Kidney epithelial cell (primary cell): ENCODE measurements around the gene UNC13B. TPM values are rescaled to one million over a fixed set of nuclear protein-coding genes. Genes with fewer than 3 reads are reported as not detected.
"Not testable (repeated sequence)": the region's sequence is repeated elsewhere in the genome, so short reads cannot be mapped to it uniquely, and the experiment has no call there.

Experiments
- DNase-seq: peaks from one replicate; pipeline ENCODE4 v3.0.0-alpha.2; 2010; ENCODE audit warnings: low read depth
- H3K27me3 ChIP-seq: 2 replicates; pipeline ENCODE4 v1.6.0; 2011; ENCODE audit warnings: low read length; ENCODE audit not compliant: control insufficient read depth, insufficient read depth
- H3K36me3 ChIP-seq: 2 replicates; pipeline ENCODE4 v1.5.1; 2011; ENCODE audit warnings: low read length; ENCODE audit not compliant: control insufficient read depth, insufficient read depth
- H3K4me3 ChIP-seq: 2 replicates; pipeline ENCODE4 v1.5.1; 2011; ENCODE audit warnings: low read depth, mild to moderate bottlenecking, control low read depth, low read length
- total RNA-seq: library from RNA; depleted of rRNA; stranded (reverse); fragments of >200 nt; gene quantifications from 2 replicates; pipeline ENCODE4 v1.2.3, GENCODE V29; 2015
- TF ChIP-seq, protein P1 (sequence below): IDR thresholded peaks from 2 replicates; pipeline ENCODE4 v1.5.1; 2011; ENCODE audit warnings: mild to moderate bottlenecking, moderate library complexity, low read length, control low read depth, inconsistent platforms; ENCODE audit not compliant: insufficient read depth, poor library complexity, severe bottlenecking

UNC13B gene
- total RNA-seq, 1 donor from 2014 or later, result 30.0 TPM

DNA sequence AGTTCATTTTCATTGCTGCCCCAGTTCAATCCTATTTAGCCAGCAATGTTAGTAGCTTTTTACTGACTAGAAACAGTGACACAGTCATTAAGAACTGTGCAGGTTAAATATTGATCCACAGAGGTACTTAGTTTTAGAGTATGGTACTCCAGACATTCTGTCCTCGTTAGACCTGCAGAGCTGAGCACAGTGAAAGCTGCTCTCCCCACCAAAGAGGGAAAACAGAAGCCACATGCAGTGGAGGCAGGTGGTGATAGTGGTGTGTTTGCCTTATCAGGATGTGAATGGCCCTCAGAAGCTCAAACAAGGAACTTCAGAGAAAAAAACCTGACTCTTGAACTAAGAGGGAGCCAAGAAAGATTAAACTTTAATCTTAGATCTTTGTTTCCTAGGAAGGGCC is 75.5 kb downstream of the UNC13B start:
- TF ChIP-seq, protein P1, sequence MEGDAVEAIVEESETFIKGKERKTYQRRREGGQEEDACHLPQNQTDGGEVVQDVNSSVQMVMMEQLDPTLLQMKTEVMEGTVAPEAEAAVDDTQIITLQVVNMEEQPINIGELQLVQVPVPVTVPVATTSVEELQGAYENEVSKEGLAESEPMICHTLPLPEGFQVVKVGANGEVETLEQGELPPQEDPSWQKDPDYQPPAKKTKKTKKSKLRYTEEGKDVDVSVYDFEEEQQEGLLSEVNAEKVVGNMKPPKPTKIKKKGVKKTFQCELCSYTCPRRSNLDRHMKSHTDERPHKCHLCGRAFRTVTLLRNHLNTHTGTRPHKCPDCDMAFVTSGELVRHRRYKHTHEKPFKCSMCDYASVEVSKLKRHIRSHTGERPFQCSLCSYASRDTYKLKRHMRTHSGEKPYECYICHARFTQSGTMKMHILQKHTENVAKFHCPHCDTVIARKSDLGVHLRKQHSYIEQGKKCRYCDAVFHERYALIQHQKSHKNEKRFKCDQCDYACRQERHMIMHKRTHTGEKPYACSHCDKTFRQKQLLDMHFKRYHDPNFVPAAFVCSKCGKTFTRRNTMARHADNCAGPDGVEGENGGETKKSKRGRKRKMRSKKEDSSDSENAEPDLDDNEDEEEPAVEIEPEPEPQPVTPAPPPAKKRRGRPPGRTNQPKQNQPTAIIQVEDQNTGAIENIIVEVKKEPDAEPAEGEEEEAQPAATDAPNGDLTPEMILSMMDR, result no peak
- no peak overlapping the region for H3K4me3 ChIP-seq
- DNase-seq, result no peak
- no peaks in the 10 kb centered on the region for H3K27me3 ChIP-seq
- no peaks in the 10 kb centered on the region for H3K36me3 ChIP-seq

DNA sequence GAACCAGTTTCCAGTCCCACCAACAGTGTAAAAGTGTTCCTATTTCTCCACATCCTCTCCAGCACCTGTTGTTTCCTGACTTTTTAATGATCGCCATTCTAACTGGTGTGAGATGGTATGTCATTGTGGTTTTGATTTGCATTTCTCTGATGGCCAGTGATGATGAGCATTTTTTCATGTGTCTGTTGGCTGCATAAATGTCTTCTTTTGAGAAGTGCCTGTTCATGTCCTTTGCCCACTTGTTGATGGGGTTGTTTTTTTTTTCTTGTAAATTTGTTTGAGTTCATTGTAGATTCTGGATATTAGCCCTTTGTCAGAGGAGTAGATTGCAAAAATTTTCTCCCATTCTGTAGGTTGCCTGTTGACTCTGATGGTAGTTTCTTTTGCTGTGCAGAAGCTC is 84.1 kb downstream of the UNC13B start:
- not testable (repeated sequence) for H3K27me3 ChIP-seq, H3K4me3 ChIP-seq, H3K36me3 ChIP-seq, DNase-seq

DNA sequence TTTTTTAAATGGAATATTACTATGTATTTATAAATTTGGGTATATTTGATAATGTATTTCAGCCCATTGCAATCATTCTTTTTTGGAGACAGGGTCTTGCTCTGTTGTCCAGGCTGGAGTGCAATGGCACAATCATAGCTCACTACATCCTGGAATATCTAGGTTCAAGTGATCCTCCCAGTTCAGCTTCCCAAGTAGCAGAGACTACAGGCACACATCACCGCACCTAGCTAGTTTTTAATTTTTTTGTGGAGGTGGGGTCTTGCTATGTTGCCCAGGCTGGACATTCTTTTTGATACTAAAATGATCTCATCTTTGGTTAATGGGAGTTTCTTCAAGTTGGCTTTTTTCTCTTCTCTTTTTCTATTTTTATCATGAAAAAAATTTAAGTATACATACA is 91.3 kb downstream of the UNC13B start:
- H3K27me3 ChIP-seq, result no peaks in the 10 kb centered on the region
- no peaks in the 10 kb centered on the region for H3K36me3 ChIP-seq
- no peak overlapping the region for H3K4me3 ChIP-seq
- TF ChIP-seq, protein P1, result no peak
- DNase-seq, result no peak

DNA sequence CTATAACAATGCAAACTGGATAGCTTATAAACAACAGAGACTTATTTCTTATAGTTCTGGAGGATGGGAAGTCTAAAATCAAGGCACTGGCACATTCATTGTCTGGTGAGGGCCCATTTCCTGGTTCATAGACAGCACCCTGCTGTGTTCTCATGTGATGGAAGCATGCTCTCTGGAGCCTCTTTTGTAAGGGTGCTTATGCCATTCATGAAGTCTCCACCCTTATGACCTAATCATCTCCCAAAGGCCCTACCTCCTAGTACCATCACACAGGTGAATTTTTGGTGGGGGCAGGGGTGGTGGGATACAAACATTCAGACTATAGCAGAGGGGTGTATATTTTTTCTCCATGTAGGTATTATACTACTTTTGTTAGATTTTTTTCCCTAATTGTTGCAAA is 92.4 kb downstream of the UNC13B start:
- Histone ChIP-seq H3K27me3 (no peaks in the 10 kb centered on the region), H3K36me3 (no peaks in the 10 kb centered on the region), H3K4me3 (no peak overlapping the region)
- TF ChIP-seq, protein P1, result no peak
- DNase-seq, result no peak

DNA sequence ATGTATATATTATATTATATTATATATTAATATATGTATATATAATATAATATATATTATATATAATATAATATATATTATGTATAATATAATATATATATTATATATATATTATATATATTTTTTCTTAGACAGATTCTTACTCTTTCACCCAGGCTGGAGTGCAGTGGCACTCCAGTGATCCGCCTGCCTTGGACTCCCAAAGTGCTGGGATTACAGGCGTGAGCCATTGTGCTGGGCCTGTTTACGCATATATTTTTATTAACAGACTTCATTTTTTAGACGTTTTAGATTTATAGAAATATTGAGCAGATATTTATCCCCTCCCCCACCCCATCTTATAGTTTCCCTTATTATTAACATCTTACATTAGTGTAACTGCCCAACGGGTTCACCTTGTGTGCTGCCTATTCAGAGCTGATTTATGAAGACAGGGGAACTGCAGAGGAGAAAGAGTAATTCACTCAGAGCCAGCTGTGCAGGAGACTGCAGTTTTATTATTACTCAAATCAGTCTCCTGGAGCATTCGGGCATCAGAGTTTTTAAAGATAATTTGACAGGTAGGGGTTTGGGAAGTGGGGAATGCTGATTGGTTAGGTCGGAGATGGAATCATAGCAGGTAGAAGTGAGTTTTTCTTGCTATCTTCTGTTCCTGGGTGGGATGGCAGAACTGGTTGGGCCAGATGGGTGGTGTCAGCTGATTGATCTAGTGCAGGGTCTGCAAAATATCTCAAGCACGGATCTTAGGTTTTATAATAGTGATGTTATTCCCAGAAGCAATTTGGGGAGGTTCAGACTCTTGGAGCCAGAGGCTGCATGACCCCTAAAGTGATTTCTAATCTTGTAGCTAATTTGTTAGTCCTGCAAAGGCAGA is 93.4 kb downstream of the UNC13B start:
- DNase-seq, result no peak
- TF ChIP-seq, protein P1, result no peak
- Histone ChIP-seq H3K27me3 (no peaks in the 10 kb centered on the region), H3K36me3 (no peaks in the 10 kb centered on the region), H3K4me3 (no peak overlapping the region)

DNA sequence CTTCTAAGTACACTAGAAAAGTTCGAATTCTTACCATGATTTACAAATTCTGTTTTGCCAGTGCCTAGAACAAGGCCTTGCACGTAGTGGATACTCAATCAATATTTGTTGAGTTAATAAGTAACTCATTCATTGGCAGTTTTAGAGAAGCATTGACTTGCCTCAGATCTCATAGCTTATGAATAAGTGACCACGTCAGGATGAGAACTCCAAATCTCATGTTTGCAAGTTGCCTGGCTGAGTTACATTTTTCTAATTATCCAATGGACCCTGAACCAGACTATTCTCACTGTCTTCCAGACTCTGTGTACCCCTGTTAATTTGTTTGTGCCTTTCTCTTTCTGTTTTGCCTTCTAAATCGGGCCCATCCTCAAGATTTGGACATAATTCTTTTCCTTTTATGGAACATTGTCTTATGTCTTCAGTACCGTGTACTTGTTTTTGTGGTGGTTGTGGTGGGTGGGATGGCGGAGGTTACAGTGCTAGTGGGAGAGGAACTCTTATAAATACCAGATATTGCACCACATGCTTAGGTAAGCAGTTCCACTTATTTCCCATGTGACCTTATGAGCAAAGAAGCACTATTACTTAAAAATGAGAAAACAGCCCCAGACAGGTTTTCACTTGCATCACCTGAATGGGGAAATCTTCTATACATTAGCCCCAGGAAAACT is 96.3 kb downstream of the UNC13B start:
- DNase-seq, result no peak
- Histone ChIP-seq H3K4me3 (no peak overlapping the region), H3K27me3 (no peaks in the 10 kb centered on the region), H3K36me3 (no peaks in the 10 kb centered on the region)
- TF ChIP-seq, protein P1, result no peak
